Limb (tissue), 2 donors: ENCODE data around the gene SAGE1.
"Not testable (repeated sequence)": the region's sequence is repeated elsewhere in the genome, so short reads cannot be mapped to it uniquely, and the experiment has no call there.

Experiments
- DNase-seq, 2 donors: peaks; one replicate each; pipeline ENCODE4 v3.0.0-alpha.2; 2016; ENCODE audit errors: extremely low spot score in 2 of 2

Gene SAGE1

DNA sequence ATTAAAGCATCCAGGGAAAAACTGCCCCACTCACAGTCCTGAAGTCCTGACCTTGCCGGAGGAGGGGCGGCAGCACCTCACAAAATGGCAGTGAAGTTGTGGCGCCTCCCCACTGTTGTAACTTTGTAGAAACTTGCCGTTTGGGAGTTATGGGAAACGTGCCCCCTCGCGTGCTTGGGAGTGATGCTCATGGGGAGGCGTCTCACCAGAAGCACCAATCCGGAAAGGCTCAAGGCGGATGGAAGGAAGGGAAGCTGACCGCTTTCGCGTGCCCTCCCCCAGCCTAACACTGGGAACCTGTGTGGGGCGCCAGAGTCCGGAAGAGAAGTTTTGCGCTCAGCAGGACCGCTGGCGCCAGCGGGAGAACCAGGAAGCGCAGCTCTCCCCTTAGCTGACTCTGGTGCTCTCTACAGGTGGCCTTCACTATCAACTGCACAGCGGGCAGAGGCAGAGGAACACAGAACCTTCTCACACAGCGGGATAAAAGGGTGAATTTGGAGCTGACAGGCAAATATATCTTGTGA, at the start of gene SAGE1, which contains the start of gene CT45A10:
Gene SAGE1 (plus strand): TSS at position 423 of the 524 bp plus-strand sequence. CDS start 2,527 bp downstream, outside the sequence.
Gene CT45A10 (minus strand): TSS at position 151 of the 524 bp plus-strand sequence. CDS start 8,100 bp downstream, outside the sequence.
- no peak for DNase-seq

DNA sequence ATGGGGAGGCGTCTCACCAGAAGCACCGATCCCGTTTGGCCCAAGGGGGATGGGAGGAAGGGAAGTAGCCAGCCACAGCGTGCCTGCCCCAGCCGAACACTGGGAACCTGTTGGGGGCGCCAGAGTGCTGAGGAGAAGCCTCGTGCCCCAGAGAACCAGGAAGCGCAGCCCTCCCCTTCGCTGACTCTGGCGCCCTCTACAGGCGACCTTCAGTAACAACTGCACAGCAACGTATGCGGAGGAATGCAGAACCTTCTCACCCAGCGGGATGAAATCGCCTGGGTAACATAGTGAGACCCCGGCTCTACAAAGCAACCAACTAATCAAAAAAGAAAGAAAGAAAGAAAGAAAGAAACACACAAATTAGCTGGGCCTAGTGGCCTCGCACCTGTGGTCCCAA, 39.1 kb upstream of the SAGE1 start, which contains the start of gene CT45A8:
Gene CT45A8 (minus strand): TSS at position 101 of the 400 bp plus-strand sequence. CDS start 3,755 bp downstream, outside the sequence.
- DNase-seq, result not testable (repeated sequence)

- not testable (repeated sequence) for DNase-seq
These were observed 21.8 kb upstream of the SAGE1 start, which contains the start of gene CT45A9 for GRCh38 chrX:135871712-135872111. TSS of gene CT45A9 (minus strand) at chrX:135871812. CDS start at chrX:135868061, 3,751 bp downstream.

- DNase-seq, result not testable (repeated sequence)
These were observed 10.8 kb upstream of the SAGE1 start for GRCh38 chrX:135882741-135883140.

DNA sequence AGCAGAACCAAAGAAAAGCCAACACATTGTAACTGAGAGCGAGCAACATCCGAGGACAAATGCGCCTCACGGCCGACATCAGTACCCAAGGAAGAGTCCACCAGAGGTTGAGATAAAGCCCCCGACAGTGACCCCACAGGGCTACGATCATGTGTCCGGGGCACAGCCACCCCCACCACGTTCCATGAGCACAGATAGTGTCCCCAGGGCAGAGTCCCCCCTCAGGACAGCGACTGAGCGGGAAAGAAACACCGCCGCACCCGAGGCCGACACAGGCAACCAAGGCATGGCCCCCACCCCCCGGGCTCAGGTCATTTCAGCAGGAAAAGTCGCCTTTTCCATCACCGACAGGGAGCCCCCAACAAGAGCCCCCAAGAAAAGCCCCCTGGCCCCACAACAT, 5.3 kb upstream of the SAGE1 start:
- not testable (repeated sequence) for DNase-seq

- DNase-seq, result not testable (repeated sequence)
These were observed 4.5 kb upstream of the SAGE1 start for GRCh38 chrX:135888976-135889375.

- no peak for DNase-seq
These were observed 3.4 kb upstream of the SAGE1 start for GRCh38 chrX:135890087-135890585.

- DNase-seq, result no peak
These were observed 735 bp upstream of the SAGE1 start for GRCh38 chrX:135892781-135893180.

- no peak for DNase-seq
These were observed 16.7 kb downstream of the SAGE1 start for GRCh38 chrX:135910251-135910650.

GRCh38 chrX:135914404-135914803, 20.9 kb downstream of the SAGE1 start:
- no peak for DNase-seq

DNA sequence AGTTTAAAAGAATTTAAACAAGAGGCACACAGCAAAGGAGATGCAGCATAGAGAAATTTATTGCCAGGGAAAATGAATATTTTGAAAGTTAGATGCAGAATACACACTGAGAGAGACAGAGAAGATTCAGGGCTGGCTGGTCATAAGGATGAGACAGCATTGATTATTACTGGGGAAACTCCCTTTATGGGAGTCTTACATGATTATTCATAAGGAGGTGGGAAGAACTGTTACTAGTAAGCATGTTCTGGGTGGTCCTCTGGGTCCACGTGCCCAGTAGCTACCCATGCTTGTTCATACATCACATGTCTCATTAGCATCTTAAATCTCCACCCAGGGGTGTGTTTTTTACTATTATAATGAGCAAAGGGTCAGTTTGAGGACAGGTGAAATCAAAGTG, 27.0 kb downstream of the SAGE1 start:
- DNase-seq, result not testable (repeated sequence)

DNA sequence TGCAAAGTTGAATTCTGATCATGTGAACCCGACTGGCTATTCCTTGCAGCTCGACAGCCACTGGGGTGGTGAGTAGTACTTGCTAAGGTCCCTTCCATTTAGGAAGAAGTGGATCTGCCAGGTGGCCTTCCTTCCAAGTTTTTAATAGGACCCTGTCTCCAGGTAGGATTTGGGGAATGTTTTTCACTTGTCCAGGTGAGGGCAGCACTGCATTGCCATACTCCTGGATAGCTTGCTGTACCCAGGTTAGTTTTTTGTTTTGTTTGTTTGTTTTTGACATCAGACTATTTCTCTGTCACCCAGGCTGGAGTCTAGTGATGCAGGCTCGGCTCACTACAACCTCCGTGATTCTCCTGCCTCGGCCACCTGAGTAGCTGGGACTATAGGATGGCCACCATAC, 29.8 kb downstream of the SAGE1 start:
- no peak for DNase-seq

DNA sequence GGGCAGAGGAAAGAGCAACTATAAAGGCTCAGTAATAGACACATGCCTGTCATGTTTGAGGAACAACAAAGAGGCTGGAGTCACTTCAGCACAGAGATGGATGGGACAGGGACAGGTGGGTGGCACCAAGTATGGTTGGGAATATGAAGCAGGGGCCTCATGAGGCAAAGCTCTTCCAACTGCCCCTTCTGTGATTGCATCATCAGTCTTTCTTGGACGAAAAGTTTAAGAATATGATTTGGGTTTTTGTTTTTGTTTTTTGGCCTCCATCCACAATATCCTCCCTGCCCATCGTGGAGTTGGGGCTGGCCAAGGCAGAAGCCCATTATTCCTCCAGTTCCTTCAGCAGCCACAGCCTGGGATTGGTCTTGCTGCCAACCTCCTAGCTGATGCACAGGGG, 34.4 kb downstream of the SAGE1 start:
- DNase-seq, result no peak

DNA sequence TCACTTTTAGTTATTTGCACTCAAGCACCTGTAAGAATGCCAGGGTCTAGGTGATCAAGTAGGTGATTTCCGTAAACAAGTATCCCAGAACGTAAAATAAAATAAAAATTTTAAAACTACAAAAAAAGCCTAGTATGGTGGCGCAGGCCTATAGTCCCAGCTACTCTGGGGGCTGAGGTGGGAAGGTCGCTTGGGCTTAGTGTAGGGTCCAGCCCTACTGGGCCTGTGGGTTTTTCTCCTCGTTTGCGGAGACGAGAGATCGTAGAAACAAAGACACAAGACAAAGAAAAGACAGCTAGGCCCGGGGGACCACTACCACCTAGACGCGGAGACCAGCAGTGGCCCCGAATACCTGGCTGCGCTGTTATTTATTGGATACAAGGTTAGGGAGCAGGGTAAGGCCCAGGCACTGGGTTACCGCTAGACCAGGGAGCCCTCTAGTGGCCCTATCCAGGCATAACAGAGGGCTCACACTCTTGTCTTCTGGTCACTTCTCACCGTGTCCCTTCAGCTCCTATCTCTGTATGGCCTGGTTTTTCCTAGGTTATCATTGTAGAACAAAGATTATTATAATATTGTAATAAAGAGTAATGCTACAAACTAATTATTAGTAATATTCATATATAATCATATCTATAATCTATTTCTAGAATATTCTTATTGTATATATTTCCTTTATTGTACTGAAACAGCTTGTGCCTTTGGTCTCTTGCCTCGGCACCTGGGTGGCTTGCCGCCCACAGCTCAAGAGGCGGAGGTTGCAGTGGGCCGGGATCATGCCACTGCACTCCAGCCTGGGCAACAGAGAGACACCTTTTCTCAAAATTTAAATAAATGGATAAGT, 38.4 kb downstream of the SAGE1 start:
- DNase-seq, result peak in 1 of 2 donors; percentile 50

DNA sequence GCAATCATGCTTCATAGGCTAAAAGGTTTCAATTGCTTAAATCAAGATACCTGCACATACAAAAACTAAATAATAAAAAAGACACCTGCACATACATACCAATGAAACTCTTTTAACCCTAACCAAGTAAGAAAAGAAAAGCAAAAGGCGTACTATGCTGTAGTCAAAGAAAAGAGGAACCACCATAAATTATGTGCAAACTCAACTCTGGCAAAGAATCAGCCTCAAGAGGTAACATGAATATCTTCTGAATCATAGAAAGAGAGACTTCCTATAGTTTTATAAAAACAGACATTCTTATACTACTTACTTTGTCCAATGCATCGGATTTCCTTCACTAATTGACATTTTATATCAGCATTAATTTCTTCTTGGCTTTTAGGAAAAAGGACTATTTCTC, 51.0 kb downstream of the SAGE1 start:
- no peak for DNase-seq

DNA sequence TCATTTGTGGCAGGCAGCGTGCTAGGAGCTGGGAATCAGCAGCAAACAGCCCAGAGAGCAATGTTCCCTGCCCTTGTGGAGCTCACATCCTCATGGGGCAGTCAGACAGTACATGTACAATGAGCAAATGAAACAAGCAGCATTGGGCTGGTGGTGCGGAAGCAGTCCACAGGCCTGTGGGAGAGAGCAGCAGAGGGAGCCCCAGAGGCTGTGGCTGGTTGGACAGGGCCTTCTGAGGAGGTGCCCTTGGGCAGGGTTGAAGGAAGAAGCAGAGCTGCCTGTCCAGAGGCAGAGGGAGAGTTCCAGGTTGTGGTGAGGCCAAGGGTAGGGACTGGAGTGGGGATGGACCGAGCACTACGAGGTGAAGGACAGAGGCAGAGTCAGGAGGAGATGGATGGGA, 57.8 kb downstream of the SAGE1 start:
- no peak for DNase-seq
